ENCODE measurements around the gene CHST8.

Gene CHST8

GRCh38 chr19:33606556-33606955 lies 15.2 kb upstream of the CHST8 start:
- TF ChIP-seq EGR1 (IDR thresholded peaks at IDR 0.05) = no peak

GRCh38 chr19:33609353-33609752 lies 12.4 kb upstream of the CHST8 start:
- no peak for TF ChIP-seq EP300 (IDR thresholded peaks at IDR 0.05; ENCODE audit: borderline replicate concordance)

- TF ChIP-seq USF1 (IDR thresholded peaks at IDR 0.05) = no peak
- no peak for TF ChIP-seq CREB1 (IDR thresholded peaks at IDR 0.05; ENCODE audit: low read depth)
- no peak for TF ChIP-seq NFIC (IDR thresholded peaks at IDR 0.05)
- no peak for TF ChIP-seq RAD21 (IDR thresholded peaks at IDR 0.05; ENCODE audit: low read depth)
- no peak for TF ChIP-seq TAF1 (IDR thresholded peaks at IDR 0.05; ENCODE audit: low read depth)
- no peak for TF ChIP-seq ZBTB7A (IDR thresholded peaks at IDR 0.05; ENCODE audit: low read depth)
- no peak for TF ChIP-seq CEBPB (IDR thresholded peaks at IDR 0.05)
- TF ChIP-seq TEAD4 (IDR thresholded peaks at IDR 0.05) = no peak
- TF ChIP-seq YY1 (IDR thresholded peaks at IDR 0.05; ENCODE audit: low read depth) = no peak
- no peak for TF ChIP-seq TCF12 (IDR thresholded peaks at IDR 0.05; ENCODE audit: low read depth)
- TF ChIP-seq EP300 (IDR thresholded peaks at IDR 0.05; ENCODE audit: borderline replicate concordance) = no peak
- no peak for TF ChIP-seq EGR1 (IDR thresholded peaks at IDR 0.05)
- TF ChIP-seq FOXM1 (IDR thresholded peaks at IDR 0.05; ENCODE audit: borderline replicate concordance, low read depth) = no peak
- TF ChIP-seq REST (IDR thresholded peaks at IDR 0.05; ENCODE audit: low read depth) = no peak
- no peak for TF ChIP-seq MAX (IDR thresholded peaks at IDR 0.05)
Measured at GRCh38 chr19:33610588-33610987, 11.2 kb upstream of the CHST8 start.

GRCh38 chr19:33612928-33613619 lies 8.7 kb upstream of the CHST8 start:
- TF ChIP-seq CEBPB (IDR thresholded peaks at IDR 0.05) = no peak
- TF ChIP-seq YY1 (IDR thresholded peaks at IDR 0.05; ENCODE audit: low read depth) = no peak
- TF ChIP-seq RAD21 (IDR thresholded peaks at IDR 0.05; ENCODE audit: low read depth) = no peak
- no peak for TF ChIP-seq ZBTB7A (IDR thresholded peaks at IDR 0.05; ENCODE audit: low read depth)
- TF ChIP-seq REST (IDR thresholded peaks at IDR 0.05; ENCODE audit: low read depth) = no peak
- no peak for TF ChIP-seq TCF12 (IDR thresholded peaks at IDR 0.05; ENCODE audit: low read depth)
- TF ChIP-seq EP300 (IDR thresholded peaks at IDR 0.05; ENCODE audit: borderline replicate concordance) = no peak
- no peak for TF ChIP-seq EGR1 (IDR thresholded peaks at IDR 0.05)
- no peak for TF ChIP-seq TEAD4 (IDR thresholded peaks at IDR 0.05)

GRCh38 chr19:33613620-33614000 lies 8.1 kb upstream of the CHST8 start:
- TF ChIP-seq CEBPB (IDR thresholded peaks at IDR 0.05) (no peak), YY1 (IDR thresholded peaks at IDR 0.05; ENCODE audit: low read depth) (no peak), USF1 (IDR thresholded peaks at IDR 0.05) (no peak), ZBTB7A (IDR thresholded peaks at IDR 0.05; ENCODE audit: low read depth) (no peak), TEAD4 (IDR thresholded peaks at IDR 0.05) (no peak), NFIC (IDR thresholded peaks at IDR 0.05) (no peak), EP300 (IDR thresholded peaks at IDR 0.05; ENCODE audit: borderline replicate concordance) (no peak), TAF1 (IDR thresholded peaks at IDR 0.05; ENCODE audit: low read depth) (no peak), TCF12 (IDR thresholded peaks at IDR 0.05; ENCODE audit: low read depth) (no peak), FOXM1 (IDR thresholded peaks at IDR 0.05; ENCODE audit: borderline replicate concordance, low read depth) (no peak), REST (IDR thresholded peaks at IDR 0.05; ENCODE audit: low read depth) (no peak), RAD21 (IDR thresholded peaks at IDR 0.05; ENCODE audit: low read depth) (no peak), MAX (IDR thresholded peaks at IDR 0.05) (no peak), CREB1 (IDR thresholded peaks at IDR 0.05; ENCODE audit: low read depth) (no peak)
